DMS79 (cell line): ENCODE measurements around the gene NPAP1.
"Not testable (repeated sequence)": the region's sequence is repeated elsewhere in the genome, so short reads cannot be mapped to it uniquely, and the experiment has no call there.

Experiments used
- DNase-seq: peaks from one replicate; lab custom pipeline; 2025; lab: John Stamatoyannopoulos, UW

Gene NPAP1, protein sequence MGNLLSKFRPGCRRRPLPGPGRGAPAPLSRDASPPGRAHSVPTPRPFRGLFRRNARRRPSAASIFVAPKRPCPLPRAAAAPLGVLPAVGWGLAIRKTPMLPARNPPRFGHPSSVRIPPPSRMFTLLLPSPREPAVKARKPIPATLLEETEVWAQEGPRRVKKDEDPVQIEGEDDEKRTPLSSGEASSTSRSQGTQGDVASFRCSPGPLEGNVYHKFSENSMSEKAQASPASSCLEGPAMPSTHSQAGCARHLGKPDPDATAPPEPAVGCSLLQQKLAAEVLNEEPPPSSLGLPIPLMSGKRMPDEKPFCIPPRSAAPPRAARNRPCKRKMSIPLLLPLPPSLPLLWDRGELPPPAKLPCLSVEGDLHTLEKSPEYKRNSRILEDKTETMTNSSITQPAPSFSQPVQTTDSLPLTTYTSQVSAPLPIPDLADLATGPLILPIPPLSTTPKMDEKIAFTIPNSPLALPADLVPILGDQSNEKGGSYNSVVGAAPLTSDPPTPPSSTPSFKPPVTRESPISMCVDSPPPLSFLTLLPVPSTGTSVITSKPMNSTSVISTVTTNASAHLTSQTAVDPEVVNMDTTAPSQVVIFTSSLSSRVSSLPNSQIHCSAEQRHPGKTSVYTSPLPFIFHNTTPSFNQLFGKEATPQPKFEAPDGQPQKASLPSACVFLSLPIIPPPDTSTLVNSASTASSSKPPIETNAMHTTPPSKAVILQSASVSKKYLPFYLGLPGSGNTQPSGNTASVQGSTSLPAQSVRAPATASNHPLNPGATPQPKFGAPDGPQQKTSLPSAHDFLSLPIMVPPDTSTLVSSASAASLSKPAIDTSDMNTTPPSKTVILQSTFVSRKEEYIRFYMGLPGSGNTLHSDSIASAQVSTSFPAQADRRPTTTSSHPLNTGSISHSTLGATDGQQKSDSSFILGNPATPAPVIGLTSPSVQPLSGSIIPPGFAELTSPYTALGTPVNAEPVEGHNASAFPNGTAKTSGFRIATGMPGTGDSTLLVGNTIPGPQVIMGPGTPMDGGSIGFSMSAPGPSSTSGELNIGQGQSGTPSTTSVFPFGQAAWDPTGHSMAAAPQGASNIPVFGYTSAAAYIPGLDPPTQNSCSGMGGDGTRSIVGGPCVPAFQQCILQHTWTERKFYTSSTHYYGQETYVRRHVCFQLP

GRCh38 chr15:24675332-24676144 lies at the start of gene NPAP1:
Gene NPAP1 (plus strand): TSS chr15:24675775. CDS start chr15:24675868, 93 bp downstream.
- DNase-seq, result no peak

- DNase-seq, result no peak
These were observed 48.1 kb upstream of the NPAP1 start for GRCh38 chr15:24627443-24627842.

DNA sequence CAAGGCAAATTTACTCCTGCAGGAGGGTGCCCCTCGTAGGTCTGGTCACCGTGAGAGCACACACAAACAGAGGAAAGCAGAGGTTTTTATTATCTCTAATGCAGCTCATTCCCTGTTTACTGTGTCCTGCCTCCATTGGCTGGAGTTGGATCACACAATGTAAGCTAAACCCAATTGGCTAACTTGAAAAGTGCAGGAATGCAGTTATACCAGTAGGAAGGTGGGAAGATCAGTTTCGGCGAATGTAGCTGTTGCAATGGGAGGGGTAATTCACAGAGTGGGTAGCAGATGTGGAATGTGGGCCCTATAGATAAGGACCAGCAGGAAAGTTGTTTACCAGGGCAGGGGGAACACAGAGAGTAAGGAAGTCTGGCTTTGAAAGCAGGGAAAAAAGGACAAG lies 42.5 kb upstream of the NPAP1 start:
- DNase-seq, result no peak

DNA sequence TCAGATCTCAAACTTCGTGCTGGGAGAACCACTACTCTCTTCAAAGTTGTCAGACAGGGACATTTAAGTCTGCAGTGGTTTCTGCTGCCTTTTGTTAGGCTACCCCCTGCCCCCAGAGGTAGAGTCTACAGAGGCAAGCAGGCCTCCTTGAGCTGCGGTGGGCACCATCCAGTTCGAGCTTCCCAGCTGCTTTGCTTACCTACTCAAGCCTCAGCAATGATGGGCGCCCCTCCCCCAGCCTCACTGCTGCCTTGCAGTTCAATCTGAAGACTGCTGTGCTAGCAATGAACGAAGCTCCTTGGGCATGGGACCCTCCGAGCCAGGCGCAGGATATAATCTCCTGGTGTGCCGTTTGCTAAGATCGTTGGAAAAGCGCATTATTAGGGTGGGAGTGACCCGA lies 36.2 kb upstream of the NPAP1 start:
- DNase-seq, result not testable (repeated sequence)

DNA sequence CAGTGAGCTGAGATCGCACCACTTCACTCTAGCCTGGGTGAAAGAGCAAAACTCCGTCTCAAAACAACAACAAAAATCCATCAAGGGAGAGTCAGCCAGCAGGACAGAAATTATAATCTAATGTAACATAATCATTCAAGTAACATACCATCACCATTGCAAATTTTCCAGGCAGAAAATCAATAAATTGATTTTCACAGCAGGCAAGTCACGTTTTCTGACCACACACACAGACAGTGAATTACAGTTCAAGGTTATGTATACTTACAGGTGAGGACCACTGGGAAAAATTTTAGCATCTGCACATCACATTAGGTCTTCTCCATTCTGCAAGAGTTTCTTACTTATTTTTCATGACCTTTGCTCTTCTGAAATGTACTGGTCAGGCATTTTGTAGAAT lies 29.9 kb upstream of the NPAP1 start:
- no peak for DNase-seq

DNA sequence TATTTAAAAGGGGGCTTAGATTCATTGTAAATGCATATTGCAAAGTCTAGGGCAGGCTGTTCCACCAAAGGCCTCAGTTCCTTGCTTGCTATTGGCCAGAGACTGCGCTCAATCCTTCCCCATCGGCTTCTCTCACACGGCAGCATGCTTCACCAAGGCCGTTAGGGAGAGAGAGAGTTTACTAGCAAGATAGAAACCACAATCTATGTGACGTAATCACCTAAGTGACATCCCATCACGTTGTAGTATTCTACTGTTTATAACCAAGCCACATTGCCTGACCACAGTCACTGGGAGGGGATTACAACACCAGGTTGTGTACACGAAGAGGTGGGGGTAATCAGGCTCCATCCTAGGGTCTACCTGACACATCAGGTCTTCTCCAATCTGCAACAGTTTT lies 16.0 kb upstream of the NPAP1 start:
- DNase-seq, result no peak

GRCh38 chr15:24662991-24663390 lies 12.6 kb upstream of the NPAP1 start:
- no peak for DNase-seq

DNA sequence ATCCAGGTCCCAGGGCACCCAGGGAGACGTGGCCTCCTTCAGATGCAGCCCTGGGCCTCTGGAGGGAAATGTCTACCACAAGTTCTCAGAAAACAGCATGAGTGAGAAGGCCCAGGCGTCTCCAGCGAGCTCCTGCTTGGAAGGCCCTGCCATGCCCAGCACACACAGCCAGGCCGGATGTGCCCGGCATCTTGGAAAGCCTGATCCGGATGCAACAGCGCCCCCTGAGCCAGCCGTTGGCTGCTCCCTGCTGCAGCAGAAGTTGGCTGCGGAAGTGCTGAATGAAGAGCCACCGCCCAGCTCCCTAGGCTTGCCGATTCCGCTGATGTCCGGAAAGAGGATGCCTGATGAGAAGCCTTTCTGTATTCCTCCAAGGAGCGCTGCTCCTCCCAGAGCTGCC lies 856 bp downstream of the NPAP1 start:
- DNase-seq, result no peak

- DNase-seq, result no peak
These were observed 2.9 kb downstream of the NPAP1 start for GRCh38 chr15:24678485-24678884.

GRCh38 chr15:24682002-24682401 lies 6.4 kb downstream of the NPAP1 start:
- DNase-seq, result no peak

DNA sequence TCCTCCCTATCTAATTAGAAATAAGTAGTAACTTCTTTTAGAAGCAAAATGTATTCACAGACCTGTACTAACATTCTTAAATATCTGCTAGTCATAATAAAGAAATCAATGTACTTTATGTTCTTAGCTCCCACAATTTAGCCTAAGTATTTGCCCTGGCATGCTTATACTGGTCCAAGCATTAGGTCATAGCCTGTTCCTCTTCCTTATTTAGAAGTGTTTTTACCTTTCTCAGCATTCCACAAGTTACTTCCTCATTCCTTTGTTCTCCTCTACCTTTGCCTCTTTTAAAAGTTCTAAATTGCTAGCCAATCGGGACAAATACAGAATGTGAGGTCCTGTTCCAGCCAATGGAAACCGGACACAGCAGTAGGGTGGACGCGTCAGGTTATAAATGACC lies 7.3 kb downstream of the NPAP1 start:
- not testable (repeated sequence) for DNase-seq

DNA sequence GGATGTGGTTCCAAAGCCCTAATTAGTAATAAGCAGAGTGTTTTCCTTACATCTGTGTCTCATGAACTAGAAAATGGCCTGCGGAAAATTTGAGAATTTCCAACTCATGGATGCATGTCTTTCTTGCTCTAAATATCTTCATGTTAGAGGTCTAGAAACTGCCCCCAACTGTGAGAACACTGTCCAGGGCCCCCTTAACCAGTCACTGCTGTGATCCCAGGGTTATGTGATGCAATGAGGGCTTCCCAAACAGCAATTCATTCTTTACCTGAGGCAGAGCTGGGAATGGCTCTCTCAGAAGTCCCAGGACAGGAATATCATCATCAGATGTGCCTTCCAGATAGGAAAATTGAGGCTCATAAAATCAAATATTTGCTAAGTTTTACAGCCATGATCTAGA lies 8.2 kb downstream of the NPAP1 start:
- DNase-seq, result no peak

GRCh38 chr15:24684313-24684712 lies 8.7 kb downstream of the NPAP1 start:
- DNase-seq, result no peak

- no peak for DNase-seq
These were observed 20.6 kb downstream of the NPAP1 start for GRCh38 chr15:24696201-24696600.

- DNase-seq, result no peak
These were observed 21.3 kb downstream of the NPAP1 start for GRCh38 chr15:24696842-24697241.

- DNase-seq, result no peak
These were observed 42.9 kb downstream of the NPAP1 start for GRCh38 chr15:24718289-24719082.

GRCh38 chr15:24729760-24730159 lies 54.2 kb downstream of the NPAP1 start:
- no peak for DNase-seq
